Measurements from ENCODE around the gene CTNNB1.

Gene CTNNB1

GRCh38 chr3:41163421-41163820 is 35.9 kb upstream of the CTNNB1 start:
- Histone ChIP-seq H3F3A (ENCODE audit: control insufficient read depth, insufficient read depth) (no peaks in the 10 kb centered on the region), H3K4me3 (ENCODE audit: low read length) (no peak overlapping the region), H3K9me2 (replicated peaks; ENCODE audit: control insufficient read depth, low read length) (no peaks in the 10 kb centered on the region), H3K27me3 (ENCODE audit: control insufficient read depth, low read length) (no peaks in the 10 kb centered on the region), H4K20me1 (ENCODE audit: control insufficient read depth, insufficient read depth, low read depth, low read length) (no peaks in the 10 kb centered on the region), H3K79me2 (ENCODE audit: control insufficient read depth, low read length) (no peaks in the 10 kb centered on the region), H3K36me3 (ENCODE audit: control insufficient read depth, low read length) (no peaks in the 10 kb centered on the region), H3K4me2 (ENCODE audit: low read length) (no peak overlapping the region), H3K9me3 (ENCODE audit: control insufficient read depth, insufficient read depth, low read length) (no peaks in the 10 kb centered on the region), H3K27ac (ENCODE audit: low read depth, low read length) (no peak overlapping the region), H3K4me1 (ENCODE audit: control insufficient read depth, low read length) (no peaks in the 10 kb centered on the region)
- TF ChIP-seq EZH2phosphoT487 (IDR thresholded peaks at IDR 0.05; ENCODE audit: borderline replicate concordance, low read length) (no peak), CTCF (IDR thresholded peaks at IDR 0.05; ENCODE audit: low read depth, low read length, poor library complexity, severe bottlenecking) (no peak)

GRCh38 chr3:41164777-41165176 is 34.5 kb upstream of the CTNNB1 start:
- Histone ChIP-seq H3K27me3 (ENCODE audit: control insufficient read depth, low read length) (no peaks in the 10 kb centered on the region), H3K36me3 (ENCODE audit: control insufficient read depth, low read length) (no peaks in the 10 kb centered on the region), H4K20me1 (ENCODE audit: control insufficient read depth, insufficient read depth, low read depth, low read length) (no peaks in the 10 kb centered on the region), H3K27ac (ENCODE audit: low read depth, low read length) (no peak overlapping the region), H3F3A (ENCODE audit: control insufficient read depth, insufficient read depth) (no peaks in the 10 kb centered on the region), H3K9me3 (ENCODE audit: control insufficient read depth, insufficient read depth, low read length) (no peaks in the 10 kb centered on the region), H3K4me2 (ENCODE audit: low read length) (no peak overlapping the region), H3K4me1 (ENCODE audit: control insufficient read depth, low read length) (no peaks in the 10 kb centered on the region), H3K79me2 (ENCODE audit: control insufficient read depth, low read length) (no peaks in the 10 kb centered on the region), H3K4me3 (ENCODE audit: low read length) (no peak overlapping the region), H3K9me2 (replicated peaks; ENCODE audit: control insufficient read depth, low read length) (no peaks in the 10 kb centered on the region)
- TF ChIP-seq CTCF (IDR thresholded peaks at IDR 0.05; ENCODE audit: low read depth, low read length, poor library complexity, severe bottlenecking) = no peak

GRCh38 chr3:41167722-41168497 is 31.4 kb upstream of the CTNNB1 start:
- no peaks in the 10 kb centered on the region for H3K4me1 ChIP-seq (ENCODE audit: control insufficient read depth, low read length)
- H3K4me3 ChIP-seq (ENCODE audit: low read length) = no peak overlapping the region
- no peaks in the 10 kb centered on the region for H3K9me2 ChIP-seq (replicated peaks; ENCODE audit: control insufficient read depth, low read length)
- no peaks in the 10 kb centered on the region for H3K36me3 ChIP-seq (ENCODE audit: control insufficient read depth, low read length)
- H3K79me2 ChIP-seq (ENCODE audit: control insufficient read depth, low read length) = no peaks in the 10 kb centered on the region
- TF ChIP-seq EZH2phosphoT487 (IDR thresholded peaks at IDR 0.05; ENCODE audit: borderline replicate concordance, low read length) = no peak
- TF ChIP-seq CTCF (IDR thresholded peaks at IDR 0.05; ENCODE audit: low read depth, low read length, poor library complexity, severe bottlenecking) = no peak
- no peak overlapping the region for H3K27ac ChIP-seq (ENCODE audit: low read depth, low read length)
- H4K20me1 ChIP-seq (ENCODE audit: control insufficient read depth, insufficient read depth, low read depth, low read length) = no peaks in the 10 kb centered on the region
- no peak overlapping the region for H3K4me2 ChIP-seq (ENCODE audit: low read length)
- no peaks in the 10 kb centered on the region for H3K27me3 ChIP-seq (ENCODE audit: control insufficient read depth, low read length)
- no peaks in the 10 kb centered on the region for H3K9me3 ChIP-seq (ENCODE audit: control insufficient read depth, insufficient read depth, low read length)
- no peaks in the 10 kb centered on the region for H3F3A ChIP-seq (ENCODE audit: control insufficient read depth, insufficient read depth)
